Right renal pelvis (tissue), 4 donors: ENCODE data around the gene PITPNM2. TPM values are rescaled to one million over a fixed set of nuclear protein-coding genes. Genes with fewer than 3 reads are reported as not detected.

ENCODE experiments used
- DNase-seq, 4 donors: peaks; one replicate each; pipeline ENCODE4 v3.0.0-alpha.2; 2013; ENCODE audit warnings: low read depth in 4 of 4, low spot score in 3 of 4, missing footprints in 1 of 4
- polyA plus RNA-seq, 4 donors: library from polyadenylated mRNA; unstranded; fragments of 120-200 nt; gene quantifications; one replicate each; pipeline ENCODE4 v1.2.1, GENCODE V29; 2013; ENCODE audit not compliant: insufficient read length in 4 of 4

Gene PITPNM2
- polyA plus RNA-seq, 4 donors: 6.3 to 8.5 (median 7.1) TPM

DNA sequence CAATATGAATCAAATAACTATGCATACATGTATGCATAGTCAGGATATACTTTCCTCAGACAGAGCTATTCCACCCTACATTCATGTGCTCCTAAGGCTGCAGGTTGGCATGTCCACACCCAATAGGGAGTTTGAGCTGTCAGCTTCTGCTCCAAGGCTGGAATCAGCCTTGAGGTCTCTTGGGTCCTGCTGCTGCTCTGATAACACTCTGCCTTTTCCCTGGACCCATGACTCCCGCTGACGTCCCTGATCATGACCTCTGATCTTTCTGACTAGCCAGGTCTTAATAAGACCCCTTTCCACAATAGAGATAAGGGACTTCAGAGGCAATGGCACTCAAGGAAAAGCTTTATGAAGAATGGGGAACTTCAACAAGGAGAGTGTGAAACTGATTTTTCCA is 5.7 kb downstream of the PITPNM2 start:
- DNase-seq: no peak

DNA sequence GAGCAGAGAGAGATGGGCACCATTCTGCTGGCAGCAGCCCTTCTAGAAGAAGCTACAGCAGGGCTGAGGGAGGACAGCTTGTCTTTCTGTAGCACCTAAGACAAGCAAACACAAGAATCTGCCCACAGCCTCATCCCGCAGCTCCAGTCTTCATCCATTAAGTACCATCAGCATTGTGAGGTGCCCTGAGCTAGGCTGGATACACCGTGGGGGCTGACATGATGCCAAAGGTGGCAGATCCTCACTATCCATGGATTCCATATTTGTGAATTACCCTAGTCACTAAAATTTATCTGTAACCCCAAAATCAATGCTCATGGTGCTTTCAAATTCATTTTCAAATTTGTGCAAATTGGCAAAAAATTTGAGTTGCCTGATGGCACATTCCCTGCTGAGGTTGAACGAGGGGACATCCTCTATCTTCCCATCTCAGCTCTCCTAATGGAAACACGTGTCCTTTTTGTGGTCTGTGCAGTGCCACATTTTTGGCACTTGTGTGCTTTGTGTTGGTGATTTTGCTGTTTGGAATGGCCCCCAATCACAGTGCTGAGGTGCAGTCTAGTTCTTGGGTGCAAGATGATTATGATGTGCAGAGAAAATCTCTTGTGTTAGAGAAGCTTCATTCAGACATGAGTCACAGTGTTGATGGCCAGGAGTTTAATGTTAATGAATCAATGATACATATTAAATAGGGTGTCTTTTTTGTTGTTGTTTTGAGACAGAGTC is 7.0 kb downstream of the PITPNM2 start:
- no peak for DNase-seq

DNA sequence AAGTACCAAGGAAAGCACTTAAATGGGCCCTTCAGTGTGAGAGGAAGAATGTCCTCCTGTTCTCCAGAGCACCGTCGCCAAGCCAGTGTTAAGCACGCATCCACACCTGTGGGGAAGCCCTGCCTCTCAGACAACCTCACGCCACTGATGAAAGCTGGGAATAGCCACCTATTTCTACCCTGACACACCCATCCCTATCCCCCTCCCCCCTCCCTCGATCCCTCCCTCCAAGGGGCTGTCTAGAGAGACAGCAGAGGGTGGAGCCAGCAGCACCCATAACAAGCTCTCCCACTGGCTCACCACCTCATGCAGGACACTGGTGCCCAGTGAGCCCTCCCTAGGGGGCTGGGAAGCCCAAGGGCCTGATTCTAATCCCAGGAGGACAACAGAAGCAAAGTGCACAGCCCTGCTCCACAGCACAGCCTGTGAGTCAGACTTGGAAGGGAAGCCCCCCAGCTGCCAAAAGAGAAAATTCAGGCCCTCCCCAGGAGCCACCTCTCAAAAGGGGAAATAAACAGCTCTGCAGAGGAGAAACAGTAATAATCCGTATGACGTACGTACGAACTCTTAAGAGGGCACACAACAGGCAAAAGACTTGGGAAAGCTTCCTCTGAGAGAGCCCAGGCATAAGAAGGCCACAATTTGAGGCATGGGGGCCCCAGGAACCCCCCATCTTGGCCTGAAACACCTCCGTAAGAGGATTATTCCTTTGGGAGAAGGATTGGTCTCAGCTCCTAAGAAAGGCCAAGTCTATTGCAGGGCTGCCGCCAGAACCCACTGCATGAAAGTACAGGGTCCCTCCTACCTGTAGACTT is 7.8 kb downstream of the PITPNM2 start:
- no peak for DNase-seq

DNA sequence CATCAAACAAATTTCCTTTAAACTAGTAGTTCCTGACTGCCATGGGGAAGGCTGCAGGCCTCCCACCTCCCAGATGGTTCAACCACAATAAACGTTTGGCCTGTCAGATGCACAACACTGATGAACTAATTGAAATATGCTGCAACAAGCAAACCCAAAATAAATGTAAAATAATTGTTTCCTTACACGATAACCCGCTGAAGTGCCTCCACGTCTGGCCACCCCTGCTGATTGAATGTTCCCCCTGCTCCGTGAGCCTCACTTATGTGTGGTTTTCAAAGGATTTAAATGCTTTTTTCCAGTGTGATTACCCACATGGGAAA is 8.4 kb downstream of the PITPNM2 start:
- DNase-seq: no peak

DNA sequence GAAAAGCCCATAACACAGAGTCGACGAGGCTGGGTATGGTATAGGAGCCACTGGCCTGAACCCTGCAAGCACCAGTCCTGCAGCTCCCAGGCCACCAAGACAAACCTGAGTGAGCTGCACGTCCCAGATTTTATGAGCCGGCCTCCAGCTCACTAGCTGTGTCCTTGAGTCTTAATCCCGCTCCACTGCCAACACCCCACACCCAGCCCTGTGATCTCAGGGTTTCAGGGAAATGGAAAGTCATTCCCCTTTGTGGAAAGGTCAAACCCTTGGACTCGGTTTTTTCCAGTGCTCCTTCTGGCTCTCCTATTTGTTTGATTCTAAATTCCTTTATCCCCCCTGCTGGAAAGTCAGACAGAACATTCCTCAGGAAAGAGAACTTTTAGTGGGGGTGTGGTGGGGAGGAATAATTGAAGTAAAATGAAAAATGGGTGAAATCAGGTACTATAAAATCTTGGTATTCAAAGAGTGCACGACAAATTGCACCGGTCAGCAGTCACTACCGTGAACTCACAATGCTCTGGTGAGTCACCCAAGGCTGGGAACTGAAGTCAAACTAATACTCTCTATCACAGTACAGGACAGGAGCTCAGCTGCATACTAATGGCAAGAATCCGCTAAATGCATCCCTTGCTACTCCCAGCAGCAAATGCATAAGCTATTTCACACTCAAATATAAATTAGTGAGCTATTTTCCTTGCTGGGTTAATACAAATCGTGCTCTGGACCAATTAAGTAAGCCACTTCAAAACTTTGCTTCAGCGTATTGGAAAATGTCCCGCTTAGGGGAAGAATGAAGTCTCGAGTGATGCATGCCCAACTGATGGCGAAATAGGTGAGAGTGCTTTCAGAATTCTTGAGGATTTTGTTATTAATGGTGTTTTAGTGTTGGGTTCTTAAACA is 9.0 kb downstream of the PITPNM2 start:
- no peak for DNase-seq

DNA sequence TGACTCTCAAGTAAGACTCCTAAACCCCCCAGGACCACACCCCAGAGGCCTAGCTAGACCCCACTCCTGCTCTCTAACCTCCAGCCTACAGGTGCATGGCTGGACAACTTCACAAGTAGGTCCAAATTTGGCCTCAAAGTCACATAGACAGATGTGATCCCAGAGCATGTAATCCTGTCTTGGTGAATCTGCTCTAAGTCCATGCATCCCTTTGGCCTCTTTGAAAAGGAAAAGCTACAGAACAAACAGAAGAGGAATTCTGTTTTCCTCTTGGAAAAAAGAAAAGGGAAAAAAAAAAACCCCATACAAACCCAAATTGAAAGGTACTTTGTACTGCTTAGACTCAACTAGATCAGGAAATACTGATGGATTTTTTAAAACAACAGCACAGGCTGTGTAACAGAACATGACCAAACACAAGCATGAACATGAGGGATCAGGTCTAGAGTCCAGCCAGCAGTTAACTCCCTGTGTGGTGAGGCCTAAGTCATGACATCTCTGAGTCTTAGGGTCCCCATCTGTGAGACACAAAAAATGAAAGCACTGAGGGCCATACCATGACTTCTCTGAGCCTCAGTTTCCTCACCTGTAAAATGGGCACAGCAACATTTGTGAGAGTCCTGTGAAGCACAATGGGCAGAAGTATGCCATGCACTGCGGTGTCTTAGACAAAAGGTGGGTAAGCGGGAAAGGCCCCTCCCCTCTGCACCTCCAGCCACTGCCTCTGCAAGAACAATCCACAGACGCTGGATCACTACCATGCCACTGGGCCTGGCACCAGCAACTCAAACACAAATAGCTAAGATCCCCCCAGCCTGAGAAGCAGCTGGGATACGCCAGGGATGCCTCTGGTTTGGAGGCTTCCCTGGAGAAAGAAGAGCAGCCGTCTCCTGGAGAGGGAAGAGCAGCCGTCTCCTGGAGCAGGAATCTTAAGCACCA is 9.9 kb downstream of the PITPNM2 start:
- DNase-seq: no peak

DNA sequence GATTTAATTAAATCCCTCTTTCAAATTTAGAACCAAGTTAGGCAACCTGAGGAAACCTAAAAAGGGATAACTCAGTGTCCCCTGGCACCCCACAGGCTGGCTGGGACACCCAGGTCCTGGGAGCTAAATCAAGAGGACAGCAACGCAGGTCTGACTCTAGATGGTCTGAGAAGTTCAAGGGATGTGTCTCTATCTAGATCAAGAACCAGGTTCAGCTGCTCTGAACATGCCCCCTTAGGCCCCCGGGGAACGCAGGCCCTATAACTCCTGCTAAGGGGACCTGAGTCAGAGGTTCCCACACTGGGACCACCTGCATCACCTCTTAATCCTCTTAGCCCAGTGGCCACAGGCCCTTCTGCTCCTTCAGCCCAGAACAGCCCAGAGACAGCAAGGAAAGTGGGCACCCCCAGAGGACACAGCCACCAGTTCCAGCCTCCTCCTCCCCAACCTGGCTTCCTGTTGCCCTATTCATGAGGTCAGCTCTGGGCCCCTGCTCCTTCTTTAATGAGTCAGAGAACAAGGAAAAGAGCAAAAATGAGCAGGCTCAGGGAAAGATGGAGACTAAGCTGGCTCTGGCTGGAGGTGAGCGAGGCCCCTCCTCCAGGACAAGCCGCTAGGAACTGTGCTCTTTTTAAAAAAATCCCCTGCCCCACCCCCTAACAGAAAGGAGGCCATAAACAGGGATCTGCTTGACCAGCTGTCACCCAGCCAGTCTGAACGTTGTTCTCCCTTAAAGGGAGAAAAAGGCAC is 10.8 kb downstream of the PITPNM2 start:
- no peak for DNase-seq

DNA sequence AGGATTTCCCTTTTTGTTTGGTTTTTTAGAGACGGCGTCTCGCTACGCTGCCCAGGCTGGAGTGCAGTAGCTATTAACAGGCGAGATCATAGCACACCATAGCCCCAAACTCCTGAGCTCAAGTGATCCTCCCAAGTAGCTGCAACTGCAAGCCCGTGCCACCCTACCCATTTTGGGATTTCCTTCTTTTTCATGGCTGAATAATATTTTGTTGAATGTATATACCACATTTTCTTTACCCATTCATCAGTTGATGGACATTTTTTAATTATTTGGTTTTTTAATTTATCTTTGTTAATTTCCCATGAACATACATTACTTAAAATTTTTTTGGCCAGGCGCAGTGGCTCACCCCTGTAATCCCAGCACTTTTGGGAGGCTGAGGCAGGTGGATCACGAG is 15.2 kb downstream of the PITPNM2 start:
- DNase-seq: no peak

DNA sequence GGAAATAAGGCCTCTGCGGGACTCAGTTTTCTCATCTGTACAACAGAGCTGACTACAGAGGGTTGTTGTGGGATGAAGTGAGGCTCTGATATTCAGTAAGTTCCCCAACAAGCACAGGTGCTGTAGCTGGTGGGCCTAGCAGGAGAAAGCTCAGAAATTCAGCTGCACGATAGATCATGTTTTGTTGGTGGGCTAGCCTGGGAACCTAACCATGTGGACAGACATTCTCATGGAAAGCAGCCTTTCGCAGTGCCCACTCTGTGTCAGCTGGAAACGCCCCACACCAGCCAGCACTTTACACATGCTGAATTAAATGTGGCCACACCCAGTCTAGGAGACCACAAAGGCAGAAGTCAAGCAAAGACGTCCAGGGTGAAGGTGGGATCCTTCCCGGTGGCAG is 16.1 kb downstream of the PITPNM2 start:
- DNase-seq: no peak

DNA sequence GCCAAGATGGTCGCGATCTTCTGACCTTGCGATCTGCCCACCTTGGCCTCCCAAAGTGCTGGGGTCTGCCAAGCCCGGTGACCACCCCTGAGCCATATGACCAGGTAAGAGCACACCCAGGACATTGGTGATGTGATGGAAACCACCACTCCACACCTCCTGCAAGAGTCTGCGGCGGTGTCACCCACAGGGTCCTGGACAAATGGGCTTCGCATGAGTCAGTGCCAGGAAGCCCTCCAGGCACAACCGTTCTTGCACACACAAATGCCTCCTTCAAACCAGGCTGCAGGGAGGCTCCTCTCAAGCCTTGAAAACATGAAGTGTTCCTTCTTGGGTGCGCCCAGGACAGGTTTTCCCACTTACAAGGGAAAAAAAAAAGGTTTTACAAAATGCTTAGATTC is 16.6 kb downstream of the PITPNM2 start:
- no peak for DNase-seq

DNA sequence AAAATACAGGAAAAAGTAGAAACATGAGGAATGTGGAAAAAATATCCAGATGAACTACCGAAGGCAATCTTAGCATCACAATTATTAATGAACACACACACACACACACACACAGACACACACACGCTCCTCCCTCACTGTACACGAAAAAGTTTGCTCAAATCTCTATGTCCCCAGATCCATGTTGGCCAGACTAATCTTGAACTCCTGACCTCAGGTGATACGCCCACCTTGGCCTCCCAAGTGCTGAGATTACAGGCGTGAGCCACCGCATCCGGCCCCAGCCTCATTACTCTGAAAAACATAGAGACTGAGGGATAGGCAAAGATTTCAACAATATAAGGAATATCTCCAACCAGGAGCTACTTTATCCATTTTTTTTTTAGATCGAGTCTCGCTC is 17.2 kb downstream of the PITPNM2 start:
- no peak for DNase-seq

DNA sequence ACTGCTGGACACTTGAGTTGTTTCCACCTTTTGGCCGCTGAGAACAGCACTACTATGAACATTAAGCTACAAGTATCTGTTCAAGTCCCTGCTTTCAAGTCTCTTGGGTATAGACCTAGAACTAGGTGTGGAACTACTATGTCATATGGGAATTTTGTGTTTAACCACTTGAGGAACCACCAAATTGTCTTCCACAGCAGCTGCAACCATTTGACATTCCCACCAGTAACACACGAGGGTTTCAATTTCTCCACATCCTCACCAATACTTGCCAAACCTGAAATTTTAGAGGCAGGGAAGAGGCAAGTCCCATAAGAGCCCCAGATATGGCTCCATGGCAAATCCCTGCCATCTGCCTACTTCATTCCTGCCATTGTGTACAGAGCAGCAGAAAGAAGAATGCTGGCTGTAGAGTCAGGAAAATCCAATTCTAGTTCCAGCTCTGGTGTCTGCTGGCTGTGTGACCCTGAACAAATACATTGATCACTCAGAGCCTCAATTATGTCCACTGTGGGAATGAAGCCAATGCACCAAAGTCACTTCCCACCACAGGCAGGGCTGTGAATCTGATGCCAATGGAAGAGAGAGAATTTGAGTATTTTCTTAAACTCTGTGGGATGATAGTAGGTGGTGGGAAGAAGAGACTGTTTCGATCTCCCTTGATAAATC is 17.8 kb downstream of the PITPNM2 start:
- no peak for DNase-seq

DNA sequence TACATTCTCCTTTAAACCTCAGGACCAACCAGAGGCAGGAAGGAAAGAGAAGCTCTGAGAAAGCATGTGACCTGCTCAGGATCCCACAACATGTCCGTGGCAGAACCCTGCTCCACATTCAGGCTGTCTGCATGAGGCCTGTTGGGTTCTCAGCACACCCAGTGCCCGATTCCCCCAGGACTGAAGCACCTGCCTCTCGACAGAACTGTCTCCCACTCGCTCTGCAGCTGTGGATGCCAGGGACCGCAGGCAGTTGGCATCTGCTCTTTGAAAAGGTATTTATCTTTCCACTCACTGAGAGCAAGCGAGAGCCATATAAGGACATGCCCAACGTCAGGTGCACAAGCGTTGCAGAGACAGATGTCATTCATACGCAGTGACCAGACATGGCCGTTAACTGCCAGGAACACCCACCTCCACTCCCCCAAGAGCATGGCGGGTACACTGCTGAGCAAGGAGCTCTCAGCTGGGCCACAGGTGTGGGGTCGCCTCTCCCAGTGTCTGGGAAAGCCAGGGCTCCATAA is 18.9 kb downstream of the PITPNM2 start:
- DNase-seq: no peak

DNA sequence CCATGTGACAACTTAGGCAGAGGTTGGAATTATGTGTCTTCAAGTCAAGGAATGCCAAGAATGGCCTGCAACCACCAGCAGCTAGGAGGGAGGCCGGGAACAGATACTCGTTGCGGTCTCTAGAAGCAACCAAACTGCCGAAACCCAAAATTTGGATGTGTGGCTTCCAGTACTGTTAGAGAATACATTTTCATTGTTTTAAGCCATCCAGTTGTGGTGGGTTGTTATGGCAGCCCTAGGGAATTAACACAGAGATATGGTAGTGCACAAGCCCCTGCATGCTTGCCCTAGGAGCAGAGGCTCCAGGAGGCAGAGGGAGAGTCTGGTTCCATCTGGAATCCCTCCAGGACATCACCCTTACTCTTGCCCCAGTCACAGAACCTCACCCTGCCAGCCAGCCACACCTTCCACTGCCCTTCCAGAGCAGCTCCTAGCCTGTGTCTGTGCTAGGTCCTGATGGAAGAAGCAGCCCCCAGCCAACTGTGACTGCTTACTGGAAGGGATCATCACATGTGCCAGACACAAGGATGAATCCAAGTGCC is 19.5 kb downstream of the PITPNM2 start:
- no peak for DNase-seq

DNA sequence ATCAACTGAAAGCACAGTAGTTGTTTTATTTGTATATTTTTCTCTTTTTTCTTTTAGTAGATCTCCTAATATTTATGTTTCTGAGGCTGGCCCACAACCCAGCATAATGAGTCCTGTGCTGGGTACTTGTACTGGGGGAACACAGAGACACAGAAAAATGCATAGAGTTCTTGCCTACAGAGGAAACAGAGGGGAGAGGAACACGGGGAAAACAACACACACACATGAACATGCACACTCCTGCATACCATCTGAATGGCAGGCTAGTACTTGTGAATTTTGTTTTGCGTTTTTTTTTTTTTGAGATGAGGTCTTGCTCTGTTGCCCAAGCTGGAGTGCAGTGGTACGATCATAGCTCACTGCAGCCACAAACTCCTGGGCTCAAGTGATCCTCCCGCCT is 21.3 kb downstream of the PITPNM2 start:
- no peak for DNase-seq

DNA sequence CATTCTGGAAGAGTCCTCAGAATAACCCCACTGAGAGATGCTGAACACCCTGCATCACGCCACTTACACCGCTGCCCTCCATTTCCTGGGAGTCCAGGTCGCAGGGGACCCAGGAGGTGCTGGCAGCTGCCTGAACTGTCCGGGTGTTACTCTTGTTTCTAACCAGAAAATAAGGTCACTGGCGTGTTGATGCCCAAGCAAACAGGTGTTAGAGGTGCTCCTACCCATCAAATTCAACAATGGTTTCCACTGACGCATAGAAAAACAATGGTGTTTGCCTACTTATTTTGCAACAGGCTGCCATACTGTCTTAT is 23.8 kb downstream of the PITPNM2 start:
- DNase-seq: no peak

DNA sequence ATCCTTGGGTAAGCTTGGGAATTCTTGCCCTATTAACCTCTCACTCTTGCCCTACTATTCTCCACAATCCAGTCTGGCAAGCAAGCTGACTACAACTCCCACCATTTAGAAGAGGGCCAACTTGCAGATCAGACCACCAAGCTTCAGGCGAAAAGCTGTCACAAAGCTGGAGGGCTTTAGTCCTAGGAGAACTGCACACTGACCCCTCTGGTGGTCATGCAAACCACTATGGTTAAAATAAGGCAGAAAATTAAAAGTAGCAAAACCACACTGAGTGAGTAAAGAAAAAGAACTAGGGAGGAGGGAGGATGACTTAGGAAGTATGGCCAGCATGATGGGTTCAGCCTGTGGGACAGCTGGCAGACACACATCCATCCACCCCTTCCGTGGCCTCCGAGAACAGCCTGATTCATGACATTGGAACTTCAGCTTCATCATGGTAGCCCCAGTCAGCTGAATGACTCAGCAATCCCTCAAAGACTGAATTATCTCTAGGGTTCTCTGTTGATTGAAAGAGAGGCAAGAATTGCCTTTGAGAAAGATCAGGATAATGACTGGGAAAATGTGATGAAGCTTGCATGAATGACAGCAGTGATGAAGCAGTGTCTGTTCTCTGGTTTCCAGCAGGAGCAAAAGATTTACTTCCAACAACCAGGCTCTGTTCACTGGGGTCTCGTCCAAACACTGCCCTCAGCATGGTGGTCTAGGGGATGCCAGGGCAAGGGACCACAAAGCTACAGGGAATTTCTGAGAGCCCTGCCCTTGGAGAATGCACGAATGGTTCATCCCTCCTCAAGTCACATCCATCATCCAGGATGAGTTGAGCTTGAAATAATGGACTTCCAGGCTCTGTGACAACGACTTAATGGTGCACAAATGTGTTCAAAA is 24.4 kb downstream of the PITPNM2 start:
- no peak for DNase-seq

DNA sequence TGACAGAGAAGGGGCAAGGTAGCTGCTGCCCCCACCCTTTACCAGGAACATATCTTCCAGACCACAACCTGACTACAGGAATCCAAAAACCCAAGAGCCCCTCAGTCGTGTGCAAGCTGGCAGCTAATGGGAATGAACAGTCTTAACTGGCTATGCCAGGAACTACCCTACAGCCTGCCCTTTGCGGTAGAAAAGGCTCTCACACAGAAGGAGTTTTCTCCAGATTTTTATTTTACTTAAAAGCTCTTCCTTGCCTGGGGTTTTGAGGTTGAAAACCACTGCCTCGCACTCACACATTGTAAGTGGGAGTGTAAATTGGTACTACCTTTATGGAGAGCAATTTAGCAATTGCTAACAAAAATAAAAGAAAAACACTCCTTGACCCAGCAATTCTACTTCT is 28.3 kb downstream of the PITPNM2 start:
- DNase-seq: no peak
